WTC11 (cell line): Measurements from ENCODE around the gene RFTN1. TPM values are rescaled to one million over a fixed set of nuclear protein-coding genes. Genes with fewer than 3 reads are reported as not detected.

Source experiments
- ATAC-seq: fragments of 200-7000 bp; cut with Tn5 transposase; 2 replicates; pipeline ENCODE4 v1.10.0; 2021; ENCODE audit warnings: mild to moderate bottlenecking, moderate library complexity
- CTCF ChIA-PET: fragments of 300-600 bp; sonication (Branson Sonifier 250); formaldehyde crosslinking; loops from one replicate; lab custom pipeline; 2021; ENCODE audit warnings: antibody characterized with exemption; lab: Charles Lee
- POLR2A ChIA-PET: fragments of 350-600 bp; sonication (Branson Sonifier 250); formaldehyde crosslinking; loops from one replicate; lab custom pipeline; 2021; ENCODE audit warnings: antibody characterized with exemption; lab: Charles Lee
- DNase-seq: peaks from one replicate; pipeline ENCODE4 v3.0.0; 2021; ENCODE audit warnings: low spot score
- H3K27ac Mint-ChIP-seq: 2 replicates; pipeline ENCODE4 v1.8.0; 2021; ENCODE audit warnings: mixed read lengths
- H3K27me3 Mint-ChIP-seq: 2 replicates; pipeline ENCODE4 v1.8.0; 2021; ENCODE audit warnings: low read depth, mild to moderate bottlenecking, moderate library complexity, mixed read lengths
- H3K36me3 Mint-ChIP-seq: 2 replicates; pipeline ENCODE4 v1.8.0; 2021; ENCODE audit warnings: mixed read lengths
- H3K4me1 Mint-ChIP-seq: 2 replicates; pipeline ENCODE4 v1.8.0; 2022; ENCODE audit warnings: mixed read lengths
- H3K4me3 Mint-ChIP-seq: 2 replicates; pipeline ENCODE4 v1.8.0; 2021; ENCODE audit warnings: mild to moderate bottlenecking, moderate library complexity, mixed read lengths
- H3K9me3 Mint-ChIP-seq: 2 replicates; pipeline ENCODE4 v1.8.0; 2021; ENCODE audit warnings: mixed read lengths
- FOXK1 ChIP-seq: sonication (generic); formaldehyde crosslinking; IDR thresholded peaks from 2 replicates; pipeline ENCODE4 v1.8.0; 2022; ENCODE audit warnings: mild to moderate bottlenecking, moderate library complexity, missing genetic modification reagents
- FOXP1 ChIP-seq: sonication (generic); formaldehyde crosslinking; IDR thresholded peaks from 2 replicates; pipeline ENCODE4 v1.8.0; 2022; ENCODE audit warnings: missing genetic modification reagents, mild to moderate bottlenecking, moderate library complexity, borderline replicate concordance
- GRHL2 ChIP-seq: fragments of 250-450 bp; sonication (Bioruptor Pico); IDR thresholded peaks from 2 replicates; pipeline ENCODE4 v1.8.0; 2022; ENCODE audit warnings: mild to moderate bottlenecking, moderate library complexity; ENCODE audit not compliant: insufficient replicate concordance, severe bottlenecking
- NR1H2 ChIP-seq: sonication (generic); formaldehyde crosslinking; IDR thresholded peaks from 2 replicates; pipeline ENCODE4 v1.9.0; 2021; ENCODE audit warnings: mild to moderate bottlenecking, moderate library complexity, missing genetic modification reagents
- PRRX2 ChIP-seq: fragments of 250-450 bp; sonication (Bioruptor Pico); IDR thresholded peaks from 2 replicates; pipeline ENCODE4 v1.8.0; 2021; ENCODE audit warnings: mild to moderate bottlenecking
- ZNF138 ChIP-seq: sonication (generic); formaldehyde crosslinking; conservative IDR thresholded peaks from 2 replicates; pipeline ENCODE4 v1.8.1; 2022; ENCODE audit warnings: mild to moderate bottlenecking, moderate library complexity, missing genetic modification reagents
- ZNF263 ChIP-seq: sonication (generic); formaldehyde crosslinking; IDR thresholded peaks from 2 replicates; pipeline ENCODE4 v1.8.1; 2022; ENCODE audit warnings: low read depth, mild to moderate bottlenecking, moderate library complexity, missing genetic modification reagents
- total RNA-seq: library from RNA; stranded (reverse); gene quantifications from 3 replicates; pipeline ENCODE4 v1.2.3, GENCODE V29; 2021
- TF ChIP-seq, protein P1 (sequence below): sonication (generic); formaldehyde crosslinking; IDR thresholded peaks from 2 replicates; pipeline ENCODE4 v1.8.1; 2022; ENCODE audit warnings: mild to moderate bottlenecking, missing genetic modification reagents, moderate library complexity, borderline replicate concordance
- TF ChIP-seq, protein P2 (sequence below): sonication (generic); formaldehyde crosslinking; IDR thresholded peaks from 2 replicates; pipeline ENCODE4 v1.8.1; 2022; ENCODE audit warnings: mild to moderate bottlenecking, moderate library complexity, missing genetic modification reagents
- TF ChIP-seq, protein P3 (sequence below): sonication (generic); formaldehyde crosslinking; IDR thresholded peaks from 2 replicates; pipeline ENCODE4 v1.8.0; 2023; ENCODE audit warnings: missing genetic modification reagents
- TF ChIP-seq, protein P4 (sequence below): sonication (generic); formaldehyde crosslinking; IDR thresholded peaks from 2 replicates; pipeline ENCODE4 v1.8.1; 2022; ENCODE audit warnings: low read depth, missing genetic modification reagents, borderline replicate concordance
- TF ChIP-seq, protein P5 (sequence below): sonication (generic); formaldehyde crosslinking; IDR thresholded peaks from 2 replicates; pipeline ENCODE4 v1.8.0; 2022; ENCODE audit warnings: mild to moderate bottlenecking, missing genetic modification reagents
- TF ChIP-seq, protein P6 (sequence below): sonication (generic); formaldehyde crosslinking; IDR thresholded peaks from 2 replicates; pipeline ENCODE4 v1.8.0; 2022; ENCODE audit warnings: mild to moderate bottlenecking, missing genetic modification reagents
- TF ChIP-seq, protein P7 (sequence below): sonication (generic); formaldehyde crosslinking; IDR thresholded peaks from 2 replicates; pipeline ENCODE4 v1.8.1; 2023; ENCODE audit warnings: mild to moderate bottlenecking, missing genetic modification reagents, borderline replicate concordance
- TF ChIP-seq, protein P8 (sequence below): sonication (generic); formaldehyde crosslinking; conservative IDR thresholded peaks from 2 replicates; pipeline ENCODE4 v1.8.1; 2023; ENCODE audit warnings: mild to moderate bottlenecking, low read depth, missing genetic modification reagents, moderate library complexity

The RFTN1 gene
- total RNA-seq, 1 experiment from 2014 or later = 3.8 TPM

DNA sequence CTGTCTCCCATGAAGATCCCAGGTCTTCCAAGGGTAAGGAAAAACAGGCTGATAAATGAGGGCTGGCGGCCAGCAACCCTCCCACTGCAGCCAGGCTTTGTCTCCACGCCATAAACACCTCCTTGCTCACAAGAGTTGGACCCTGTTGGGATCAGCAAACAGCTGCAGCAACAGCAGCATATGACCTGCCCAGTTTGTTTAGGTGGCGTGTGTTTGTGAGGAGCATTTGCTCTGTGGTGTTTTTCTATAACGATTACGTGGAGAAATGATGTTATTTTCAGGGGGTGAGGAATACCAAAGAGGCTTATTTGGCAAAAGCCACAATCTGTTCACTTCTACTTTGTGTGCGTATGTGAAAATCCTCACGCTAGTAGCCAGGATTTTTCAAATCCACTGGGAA, 58.5 kb downstream of the RFTN1 start (continued):
- TF ChIP-seq, protein P1, sequence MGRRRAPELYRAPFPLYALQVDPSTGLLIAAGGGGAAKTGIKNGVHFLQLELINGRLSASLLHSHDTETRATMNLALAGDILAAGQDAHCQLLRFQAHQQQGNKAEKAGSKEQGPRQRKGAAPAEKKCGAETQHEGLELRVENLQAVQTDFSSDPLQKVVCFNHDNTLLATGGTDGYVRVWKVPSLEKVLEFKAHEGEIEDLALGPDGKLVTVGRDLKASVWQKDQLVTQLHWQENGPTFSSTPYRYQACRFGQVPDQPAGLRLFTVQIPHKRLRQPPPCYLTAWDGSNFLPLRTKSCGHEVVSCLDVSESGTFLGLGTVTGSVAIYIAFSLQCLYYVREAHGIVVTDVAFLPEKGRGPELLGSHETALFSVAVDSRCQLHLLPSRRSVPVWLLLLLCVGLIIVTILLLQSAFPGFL (CRISPR knock-in tag) = no peak

DNA sequence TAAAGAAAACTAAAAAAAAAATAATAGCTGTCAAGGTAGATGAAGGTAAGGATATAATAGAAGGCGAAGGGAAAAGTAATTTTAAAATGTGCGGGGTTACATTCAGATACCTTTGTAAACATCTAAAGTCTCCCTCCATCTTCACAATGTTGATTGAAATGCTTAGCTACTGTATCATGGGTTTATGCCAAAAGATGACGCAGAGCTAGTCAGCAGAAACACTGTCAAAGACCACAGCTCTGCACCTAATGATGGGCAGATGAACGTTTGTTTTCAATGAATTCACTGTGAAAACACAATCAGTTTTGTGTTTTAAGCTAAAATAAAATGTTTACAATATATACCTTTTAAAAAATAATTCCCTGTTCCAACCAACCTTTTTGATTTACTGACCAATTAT, 61.2 kb downstream of the RFTN1 start:
- Mint-ChIP-seq H3K4me1 (peaks cover 52% of the 10 kb centered on the region), H3K27ac (no peak overlapping the region), H3K36me3 (no peaks in the 10 kb centered on the region), H3K27me3 (no peaks in the 10 kb centered on the region), H3K4me3 (no peak overlapping the region), H3K9me3 (no peaks in the 10 kb centered on the region)
- ChIA-PET POLR2A (no interaction called here), CTCF (no interaction called here)
- TF ChIP-seq NR1H2 (CRISPR knock-in tag) (no peak), PRRX2 (CRISPR knock-in tag) (no peak), FOXK1 (CRISPR knock-in tag) (no peak), FOXP1 (CRISPR knock-in tag) (no peak)
- TF ChIP-seq, protein P2, sequence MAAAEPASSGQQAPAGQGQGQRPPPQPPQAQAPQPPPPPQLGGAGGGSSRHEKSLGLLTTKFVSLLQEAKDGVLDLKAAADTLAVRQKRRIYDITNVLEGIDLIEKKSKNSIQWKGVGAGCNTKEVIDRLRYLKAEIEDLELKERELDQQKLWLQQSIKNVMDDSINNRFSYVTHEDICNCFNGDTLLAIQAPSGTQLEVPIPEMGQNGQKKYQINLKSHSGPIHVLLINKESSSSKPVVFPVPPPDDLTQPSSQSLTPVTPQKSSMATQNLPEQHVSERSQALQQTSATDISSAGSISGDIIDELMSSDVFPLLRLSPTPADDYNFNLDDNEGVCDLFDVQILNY = no peak
- TF ChIP-seq, protein P3, sequence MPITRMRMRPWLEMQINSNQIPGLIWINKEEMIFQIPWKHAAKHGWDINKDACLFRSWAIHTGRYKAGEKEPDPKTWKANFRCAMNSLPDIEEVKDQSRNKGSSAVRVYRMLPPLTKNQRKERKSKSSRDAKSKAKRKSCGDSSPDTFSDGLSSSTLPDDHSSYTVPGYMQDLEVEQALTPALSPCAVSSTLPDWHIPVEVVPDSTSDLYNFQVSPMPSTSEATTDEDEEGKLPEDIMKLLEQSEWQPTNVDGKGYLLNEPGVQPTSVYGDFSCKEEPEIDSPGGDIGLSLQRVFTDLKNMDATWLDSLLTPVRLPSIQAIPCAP (CRISPR knock-in tag) = no peak
- no peak for ATAC-seq
- no peak for DNase-seq

DNA sequence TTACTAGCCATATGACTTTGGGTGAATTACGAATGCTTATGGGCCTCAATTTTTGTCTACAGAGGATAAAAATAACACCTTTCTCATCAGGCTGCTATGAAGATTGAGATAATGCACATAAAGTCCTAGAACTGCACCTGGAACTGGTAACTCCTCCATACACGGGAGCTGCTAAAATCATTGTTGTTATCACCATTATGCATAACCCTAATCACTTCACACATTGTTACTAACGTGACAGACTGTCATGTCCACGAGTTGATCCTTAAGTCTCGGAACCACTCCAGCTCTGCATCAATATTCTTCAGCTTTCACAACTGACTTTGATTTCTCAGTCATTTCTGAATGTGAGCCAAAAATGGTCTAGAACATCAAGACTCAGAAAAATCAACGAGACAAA, 64.1 kb downstream of the RFTN1 start:
- DNase-seq (no peak), ATAC-seq (no peak)
- CTCF ChIA-PET = no interaction called here
- H3K36me3 Mint-ChIP-seq = no peaks in the 10 kb centered on the region
- POLR2A ChIA-PET = no interaction called here
- H3K4me1 Mint-ChIP-seq = peaks cover 28% of the 10 kb centered on the region
- H3K27me3 Mint-ChIP-seq = no peaks in the 10 kb centered on the region; the same call in 1 of the 2 replicates
- no peak overlapping the region; the same call in 1 of the 2 replicates for H3K27ac Mint-ChIP-seq
- H3K9me3 Mint-ChIP-seq = no peaks in the 10 kb centered on the region
- no peak overlapping the region for H3K4me3 Mint-ChIP-seq
- TF ChIP-seq, protein P4, sequence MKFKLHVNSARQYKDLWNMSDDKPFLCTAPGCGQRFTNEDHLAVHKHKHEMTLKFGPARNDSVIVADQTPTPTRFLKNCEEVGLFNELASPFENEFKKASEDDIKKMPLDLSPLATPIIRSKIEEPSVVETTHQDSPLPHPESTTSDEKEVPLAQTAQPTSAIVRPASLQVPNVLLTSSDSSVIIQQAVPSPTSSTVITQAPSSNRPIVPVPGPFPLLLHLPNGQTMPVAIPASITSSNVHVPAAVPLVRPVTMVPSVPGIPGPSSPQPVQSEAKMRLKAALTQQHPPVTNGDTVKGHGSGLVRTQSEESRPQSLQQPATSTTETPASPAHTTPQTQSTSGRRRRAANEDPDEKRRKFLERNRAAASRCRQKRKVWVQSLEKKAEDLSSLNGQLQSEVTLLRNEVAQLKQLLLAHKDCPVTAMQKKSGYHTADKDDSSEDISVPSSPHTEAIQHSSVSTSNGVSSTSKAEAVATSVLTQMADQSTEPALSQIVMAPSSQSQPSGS (CRISPR knock-in tag) = no peak
- no peak for TF ChIP-seq ZNF138
- TF ChIP-seq, protein P2 = no peak
- TF ChIP-seq, protein P5, sequence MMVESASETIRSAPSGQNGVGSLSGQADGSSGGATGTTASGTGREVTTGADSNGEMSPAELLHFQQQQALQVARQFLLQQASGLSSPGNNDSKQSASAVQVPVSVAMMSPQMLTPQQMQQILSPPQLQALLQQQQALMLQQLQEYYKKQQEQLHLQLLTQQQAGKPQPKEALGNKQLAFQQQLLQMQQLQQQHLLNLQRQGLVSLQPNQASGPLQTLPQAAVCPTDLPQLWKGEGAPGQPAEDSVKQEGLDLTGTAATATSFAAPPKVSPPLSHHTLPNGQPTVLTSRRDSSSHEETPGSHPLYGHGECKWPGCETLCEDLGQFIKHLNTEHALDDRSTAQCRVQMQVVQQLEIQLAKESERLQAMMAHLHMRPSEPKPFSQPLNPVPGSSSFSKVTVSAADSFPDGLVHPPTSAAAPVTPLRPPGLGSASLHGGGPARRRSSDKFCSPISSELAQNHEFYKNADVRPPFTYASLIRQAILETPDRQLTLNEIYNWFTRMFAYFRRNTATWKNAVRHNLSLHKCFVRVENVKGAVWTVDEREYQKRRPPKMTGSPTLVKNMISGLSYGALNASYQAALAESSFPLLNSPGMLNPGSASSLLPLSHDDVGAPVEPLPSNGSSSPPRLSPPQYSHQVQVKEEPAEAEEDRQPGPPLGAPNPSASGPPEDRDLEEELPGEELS (CRISPR knock-in tag) = no peak
- TF ChIP-seq, protein P6, sequence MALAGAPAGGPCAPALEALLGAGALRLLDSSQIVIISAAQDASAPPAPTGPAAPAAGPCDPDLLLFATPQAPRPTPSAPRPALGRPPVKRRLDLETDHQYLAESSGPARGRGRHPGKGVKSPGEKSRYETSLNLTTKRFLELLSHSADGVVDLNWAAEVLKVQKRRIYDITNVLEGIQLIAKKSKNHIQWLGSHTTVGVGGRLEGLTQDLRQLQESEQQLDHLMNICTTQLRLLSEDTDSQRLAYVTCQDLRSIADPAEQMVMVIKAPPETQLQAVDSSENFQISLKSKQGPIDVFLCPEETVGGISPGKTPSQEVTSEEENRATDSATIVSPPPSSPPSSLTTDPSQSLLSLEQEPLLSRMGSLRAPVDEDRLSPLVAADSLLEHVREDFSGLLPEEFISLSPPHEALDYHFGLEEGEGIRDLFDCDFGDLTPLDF = no peak
- TF ChIP-seq GRHL2 (CRISPR knock-in tag) = no peak
- TF ChIP-seq ZNF263 (CRISPR knock-in tag) = no peak
- TF ChIP-seq, protein P7, sequence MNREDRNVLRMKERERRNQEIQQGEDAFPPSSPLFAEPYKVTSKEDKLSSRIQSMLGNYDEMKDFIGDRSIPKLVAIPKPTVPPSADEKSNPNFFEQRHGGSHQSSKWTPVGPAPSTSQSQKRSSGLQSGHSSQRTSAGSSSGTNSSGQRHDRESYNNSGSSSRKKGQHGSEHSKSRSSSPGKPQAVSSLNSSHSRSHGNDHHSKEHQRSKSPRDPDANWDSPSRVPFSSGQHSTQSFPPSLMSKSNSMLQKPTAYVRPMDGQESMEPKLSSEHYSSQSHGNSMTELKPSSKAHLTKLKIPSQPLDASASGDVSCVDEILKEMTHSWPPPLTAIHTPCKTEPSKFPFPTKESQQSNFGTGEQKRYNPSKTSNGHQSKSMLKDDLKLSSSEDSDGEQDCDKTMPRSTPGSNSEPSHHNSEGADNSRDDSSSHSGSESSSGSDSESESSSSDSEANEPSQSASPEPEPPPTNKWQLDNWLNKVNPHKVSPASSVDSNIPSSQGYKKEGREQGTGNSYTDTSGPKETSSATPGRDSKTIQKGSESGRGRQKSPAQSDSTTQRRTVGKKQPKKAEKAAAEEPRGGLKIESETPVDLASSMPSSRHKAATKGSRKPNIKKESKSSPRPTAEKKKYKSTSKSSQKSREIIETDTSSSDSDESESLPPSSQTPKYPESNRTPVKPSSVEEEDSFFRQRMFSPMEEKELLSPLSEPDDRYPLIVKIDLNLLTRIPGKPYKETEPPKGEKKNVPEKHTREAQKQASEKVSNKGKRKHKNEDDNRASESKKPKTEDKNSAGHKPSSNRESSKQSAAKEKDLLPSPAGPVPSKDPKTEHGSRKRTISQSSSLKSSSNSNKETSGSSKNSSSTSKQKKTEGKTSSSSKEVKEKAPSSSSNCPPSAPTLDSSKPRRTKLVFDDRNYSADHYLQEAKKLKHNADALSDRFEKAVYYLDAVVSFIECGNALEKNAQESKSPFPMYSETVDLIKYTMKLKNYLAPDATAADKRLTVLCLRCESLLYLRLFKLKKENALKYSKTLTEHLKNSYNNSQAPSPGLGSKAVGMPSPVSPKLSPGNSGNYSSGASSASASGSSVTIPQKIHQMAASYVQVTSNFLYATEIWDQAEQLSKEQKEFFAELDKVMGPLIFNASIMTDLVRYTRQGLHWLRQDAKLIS (CRISPR knock-in tag) = no peak
- TF ChIP-seq, protein P8, sequence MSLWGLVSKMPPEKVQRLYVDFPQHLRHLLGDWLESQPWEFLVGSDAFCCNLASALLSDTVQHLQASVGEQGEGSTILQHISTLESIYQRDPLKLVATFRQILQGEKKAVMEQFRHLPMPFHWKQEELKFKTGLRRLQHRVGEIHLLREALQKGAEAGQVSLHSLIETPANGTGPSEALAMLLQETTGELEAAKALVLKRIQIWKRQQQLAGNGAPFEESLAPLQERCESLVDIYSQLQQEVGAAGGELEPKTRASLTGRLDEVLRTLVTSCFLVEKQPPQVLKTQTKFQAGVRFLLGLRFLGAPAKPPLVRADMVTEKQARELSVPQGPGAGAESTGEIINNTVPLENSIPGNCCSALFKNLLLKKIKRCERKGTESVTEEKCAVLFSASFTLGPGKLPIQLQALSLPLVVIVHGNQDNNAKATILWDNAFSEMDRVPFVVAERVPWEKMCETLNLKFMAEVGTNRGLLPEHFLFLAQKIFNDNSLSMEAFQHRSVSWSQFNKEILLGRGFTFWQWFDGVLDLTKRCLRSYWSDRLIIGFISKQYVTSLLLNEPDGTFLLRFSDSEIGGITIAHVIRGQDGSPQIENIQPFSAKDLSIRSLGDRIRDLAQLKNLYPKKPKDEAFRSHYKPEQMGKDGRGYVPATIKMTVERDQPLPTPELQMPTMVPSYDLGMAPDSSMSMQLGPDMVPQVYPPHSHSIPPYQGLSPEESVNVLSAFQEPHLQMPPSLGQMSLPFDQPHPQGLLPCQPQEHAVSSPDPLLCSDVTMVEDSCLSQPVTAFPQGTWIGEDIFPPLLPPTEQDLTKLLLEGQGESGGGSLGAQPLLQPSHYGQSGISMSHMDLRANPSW (CRISPR knock-in tag) = no peak
- TF ChIP-seq, protein P3 (CRISPR knock-in tag) = no peak
